ENCODE results near the gene FAXDC2.

- TF ChIP-seq CTCF (conservative IDR thresholded peaks at IDR 0.05 in 1 of 2, IDR thresholded peaks at IDR 0.05 in 1 of 2; ENCODE audit: low read depth in 1 of 2, low read length in 2 of 2) (no peak), EZH2 (IDR thresholded peaks at IDR 0.05; ENCODE audit: low read length, missing control alignments) (no peak)
Measured at GRCh38 chr5:154871734-154872133, 21.3 kb upstream of the FAXDC2 start.

Data from fibroblast of lung (primary cell).